HFFc6 (cell line): ENCODE results near the gene HYOU1. TPM values are rescaled to one million over a fixed set of nuclear protein-coding genes. Genes with fewer than 3 reads are reported as not detected.
A peak's percentile ranks its signal among the peaks of the same experiment; 100 is the strongest.

ENCODE experiments used
- DNase-seq: peaks from one replicate; pipeline ENCODE4 v3.0.0-alpha.2; 2018
- H3K27ac Mint-ChIP-seq: 2 replicates; pipeline ENCODE4 v1.8.0; 2020; ENCODE audit warnings: mild to moderate bottlenecking, mixed read lengths
- H3K27me3 Mint-ChIP-seq: 2 replicates; pipeline ENCODE4 v1.8.0; 2021; ENCODE audit warnings: mild to moderate bottlenecking, moderate library complexity, mixed read lengths; ENCODE audit not compliant: insufficient read depth
- H3K36me3 Mint-ChIP-seq: 2 replicates; pipeline ENCODE4 v1.8.0; 2021; ENCODE audit warnings: low read depth, mixed read lengths
- H3K4me1 Mint-ChIP-seq: 2 replicates; pipeline ENCODE4 v1.8.0; 2020; ENCODE audit warnings: low read depth, mixed read lengths
- H3K4me3 Mint-ChIP-seq: 2 replicates; pipeline ENCODE4 v1.8.0; 2020; ENCODE audit warnings: mild to moderate bottlenecking, moderate library complexity, mixed read lengths
- H3K9me3 Mint-ChIP-seq: 2 replicates; pipeline ENCODE4 v1.8.0; 2020; ENCODE audit warnings: mild to moderate bottlenecking, mixed read lengths
- total RNA-seq, 6 experiments: library from RNA; stranded (reverse); fragmentation: NEBNext Ultra II Directional; extraction: Animal tissue kit (Norgen Biotek cat#: 25700); gene quantifications; 2 replicates in 1 of 6; 3 replicates in 5 of 6; pipeline ENCODE4 v1.2.3, GENCODE V29; 2021
- TF ChIP-seq, protein P1 (sequence below): fragments of 200-600 bp; sonication (generic); IDR thresholded peaks from 2 replicates; pipeline ENCODE4 v1.5.0; 2021; ENCODE audit warnings: antibody characterized with exemption, mild to moderate bottlenecking

The HYOU1 gene
- total RNA-seq, 6 experiments from 2014 or later, result 141 to 180 (median 163) TPM

DNA sequence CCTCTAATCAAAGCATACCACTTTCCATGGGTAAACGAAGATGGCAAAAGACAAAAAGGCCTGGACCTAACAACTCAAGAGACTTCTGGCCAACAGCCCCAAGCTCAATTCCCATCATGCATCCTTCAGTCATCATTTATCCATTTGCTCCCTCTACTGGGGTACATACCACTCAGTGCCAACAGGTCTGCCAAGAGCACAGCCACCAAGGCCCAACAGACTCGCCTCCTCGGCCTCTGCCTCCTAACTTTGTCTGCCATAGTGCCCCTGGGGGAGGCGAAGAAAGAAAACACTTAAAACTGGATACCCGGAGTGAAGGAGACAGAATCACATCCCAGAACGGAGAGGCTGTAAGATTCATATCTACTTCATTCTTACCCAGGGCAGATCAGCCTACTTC, 1.1 kb downstream of the HYOU1 start:
- peak overlapping the region; percentile 83 for H3K27ac Mint-ChIP-seq
- H3K4me3 Mint-ChIP-seq, result peak overlapping the region; percentile 91
- TF ChIP-seq, protein P1, sequence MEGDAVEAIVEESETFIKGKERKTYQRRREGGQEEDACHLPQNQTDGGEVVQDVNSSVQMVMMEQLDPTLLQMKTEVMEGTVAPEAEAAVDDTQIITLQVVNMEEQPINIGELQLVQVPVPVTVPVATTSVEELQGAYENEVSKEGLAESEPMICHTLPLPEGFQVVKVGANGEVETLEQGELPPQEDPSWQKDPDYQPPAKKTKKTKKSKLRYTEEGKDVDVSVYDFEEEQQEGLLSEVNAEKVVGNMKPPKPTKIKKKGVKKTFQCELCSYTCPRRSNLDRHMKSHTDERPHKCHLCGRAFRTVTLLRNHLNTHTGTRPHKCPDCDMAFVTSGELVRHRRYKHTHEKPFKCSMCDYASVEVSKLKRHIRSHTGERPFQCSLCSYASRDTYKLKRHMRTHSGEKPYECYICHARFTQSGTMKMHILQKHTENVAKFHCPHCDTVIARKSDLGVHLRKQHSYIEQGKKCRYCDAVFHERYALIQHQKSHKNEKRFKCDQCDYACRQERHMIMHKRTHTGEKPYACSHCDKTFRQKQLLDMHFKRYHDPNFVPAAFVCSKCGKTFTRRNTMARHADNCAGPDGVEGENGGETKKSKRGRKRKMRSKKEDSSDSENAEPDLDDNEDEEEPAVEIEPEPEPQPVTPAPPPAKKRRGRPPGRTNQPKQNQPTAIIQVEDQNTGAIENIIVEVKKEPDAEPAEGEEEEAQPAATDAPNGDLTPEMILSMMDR, result peak; percentile 56
- peaks cover 1% of the 10 kb centered on the region; the same call in 1 of the 2 replicates for H3K27me3 Mint-ChIP-seq
- peaks cover 29% of the 10 kb centered on the region for H3K4me1 Mint-ChIP-seq
- no peaks in the 10 kb centered on the region for H3K9me3 Mint-ChIP-seq
- peak; percentile 56 for DNase-seq
- peaks cover 37% of the 10 kb centered on the region for H3K36me3 Mint-ChIP-seq

DNA sequence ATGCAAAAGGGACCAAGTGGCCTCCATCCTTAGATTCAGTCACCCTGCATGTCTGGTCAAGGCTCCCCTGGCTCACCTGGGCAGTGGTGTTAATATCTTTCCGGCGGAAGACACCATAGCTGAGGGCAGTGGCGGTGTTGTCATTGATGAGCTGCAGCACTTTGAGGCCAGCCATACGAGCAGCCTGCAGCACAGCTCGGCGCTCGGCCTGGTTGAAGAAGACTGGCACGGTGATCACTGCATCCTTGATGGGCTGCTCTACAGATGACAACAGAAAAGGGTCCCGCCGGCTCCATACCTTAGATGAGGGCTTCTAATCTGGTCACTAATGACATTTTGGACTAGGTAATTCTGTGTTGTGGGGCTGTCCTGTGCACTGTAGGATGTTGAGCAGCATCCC, 2.6 kb downstream of the HYOU1 start:
- no peak for DNase-seq
- H3K36me3 Mint-ChIP-seq, result peaks cover 45% of the 10 kb centered on the region
- TF ChIP-seq, protein P1, result no peak
- no peaks in the 10 kb centered on the region for H3K9me3 Mint-ChIP-seq
- no peak overlapping the region for H3K27ac Mint-ChIP-seq
- no peak overlapping the region for H3K4me3 Mint-ChIP-seq
- H3K27me3 Mint-ChIP-seq, result peaks cover 2% of the 10 kb centered on the region
- H3K4me1 Mint-ChIP-seq, result peaks cover 29% of the 10 kb centered on the region

DNA sequence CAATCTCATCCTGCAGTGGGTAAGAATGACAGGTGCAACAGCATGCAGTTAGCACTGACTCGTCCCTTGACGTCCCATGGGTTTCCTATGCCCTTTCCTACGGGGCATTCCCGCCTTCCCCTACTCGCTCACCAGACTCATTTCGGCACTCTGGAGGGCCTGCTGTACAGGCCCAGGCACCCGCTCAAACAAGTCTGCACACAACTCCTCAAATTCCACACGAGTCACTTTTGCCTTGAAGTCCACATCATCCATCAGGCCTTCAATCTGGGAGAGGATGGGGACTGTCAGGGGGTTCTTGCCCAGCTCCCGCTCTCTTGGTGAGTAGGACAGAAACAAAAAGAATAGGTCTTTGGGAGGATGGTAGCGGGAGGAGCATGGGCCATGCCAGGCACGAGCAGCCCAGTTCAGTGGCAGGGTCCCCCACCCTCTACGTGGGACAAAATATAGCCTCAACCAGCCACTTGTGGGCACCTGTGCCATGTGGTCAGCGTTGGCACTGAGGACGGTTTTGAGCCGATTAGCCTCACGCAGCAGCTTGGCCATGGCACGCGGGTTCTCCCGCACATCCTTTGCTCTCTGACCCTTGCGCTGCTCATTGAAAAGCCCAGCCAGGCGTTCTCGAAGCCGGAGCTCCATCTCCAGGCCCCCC, 4.7 kb downstream of the HYOU1 start:
- TF ChIP-seq, protein P1, result no peak
- H3K36me3 Mint-ChIP-seq, result peaks cover 53% of the 10 kb centered on the region
- no peak overlapping the region for H3K27ac Mint-ChIP-seq
- peaks cover 3% of the 10 kb centered on the region for H3K27me3 Mint-ChIP-seq
- H3K9me3 Mint-ChIP-seq, result no peaks in the 10 kb centered on the region
- no peak overlapping the region for H3K4me3 Mint-ChIP-seq
- no peak for DNase-seq
- H3K4me1 Mint-ChIP-seq, result peaks cover 17% of the 10 kb centered on the region

DNA sequence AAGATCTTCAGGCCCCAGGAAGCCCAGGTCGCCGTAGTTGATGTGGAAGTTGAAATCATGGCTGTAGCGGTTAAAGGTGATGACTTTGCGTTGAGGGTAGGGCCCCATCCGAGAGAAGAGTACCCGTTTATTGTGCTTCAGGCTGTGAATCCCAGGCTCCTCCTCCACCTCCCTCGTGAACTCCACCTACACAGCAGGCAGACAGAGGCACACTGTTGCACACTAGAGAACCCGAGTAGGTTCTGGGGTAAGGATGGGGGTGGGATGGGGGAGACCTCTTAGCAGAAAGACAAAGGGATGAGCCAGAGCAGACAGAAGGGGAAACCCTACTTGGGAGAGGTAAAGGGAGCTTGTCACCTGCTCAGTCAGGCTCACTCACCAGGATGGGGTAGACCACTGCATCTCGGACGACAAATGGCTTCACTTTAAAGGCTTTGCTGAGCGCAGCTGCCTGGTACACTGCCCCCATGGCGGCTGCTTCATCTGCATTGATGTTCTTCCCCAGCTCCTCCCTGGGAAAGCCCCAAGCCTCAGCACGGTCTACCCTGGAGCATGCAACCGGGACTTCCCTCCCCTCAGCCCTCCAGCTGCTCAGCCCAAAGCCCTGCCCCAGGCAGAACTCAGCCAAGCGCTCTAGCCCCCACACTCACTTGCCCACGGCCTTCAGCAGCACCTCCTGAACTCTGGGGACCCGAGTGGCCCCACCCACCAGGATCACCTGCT, 5.4 kb downstream of the HYOU1 start:
- peaks cover 3% of the 10 kb centered on the region for H3K27me3 Mint-ChIP-seq
- no peak overlapping the region for H3K4me3 Mint-ChIP-seq
- no peak overlapping the region for H3K27ac Mint-ChIP-seq
- H3K4me1 Mint-ChIP-seq, result peaks cover 17% of the 10 kb centered on the region
- TF ChIP-seq, protein P1, result no peak
- no peaks in the 10 kb centered on the region for H3K9me3 Mint-ChIP-seq
- H3K36me3 Mint-ChIP-seq, result peaks cover 57% of the 10 kb centered on the region
- DNase-seq, result no peak

DNA sequence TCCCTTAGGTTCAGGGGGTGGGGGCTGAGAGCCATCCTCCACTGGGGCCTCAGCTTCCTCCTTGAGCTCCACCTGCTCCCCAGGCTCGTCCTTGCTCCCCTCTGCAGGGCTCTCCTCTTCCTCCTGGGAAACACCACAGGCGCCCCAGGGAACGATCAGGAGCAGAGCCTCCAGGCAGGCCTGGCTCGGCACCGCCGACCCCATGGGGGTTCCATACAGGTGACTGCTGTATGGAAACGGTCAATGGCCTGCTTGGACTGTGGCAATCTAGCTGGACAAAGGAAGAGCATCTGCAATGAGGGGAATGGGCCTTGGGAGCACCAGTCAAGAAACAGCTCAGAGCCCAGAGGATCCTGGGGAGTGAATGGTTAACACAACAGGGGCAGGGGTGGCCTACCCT, 7.9 kb downstream of the HYOU1 start:
- DNase-seq, result no peak
- Mint-ChIP-seq H3K27ac (no peak overlapping the region), H3K27me3 (peaks cover 3% of the 10 kb centered on the region; the same call in 1 of the 2 replicates), H3K36me3 (peaks cover 58% of the 10 kb centered on the region), H3K9me3 (no peaks in the 10 kb centered on the region), H3K4me1 (no peaks in the 10 kb centered on the region; the same call in 1 of the 2 replicates), H3K4me3 (no peak overlapping the region)
- TF ChIP-seq, protein P1, result no peak
